ENCODE results near the gene MRRF.
A peak's percentile ranks its signal among the peaks of the same experiment; 100 is the strongest.

MRRF gene

GRCh38 chr9:122264360-122265148 is at the start of gene MRRF, which contains the start of gene RBM18:
MRRF (plus strand) TSS chr9:122264882; CDS start chr9:122270892, 6,010 bp downstream.
RBM18 (minus strand) TSS chr9:122264840; CDS start chr9:122261492, 3,348 bp downstream.
- peak; percentile 71 for DNase-seq (ENCODE audit: low read depth)
- H3K4me3 ChIP-seq (ENCODE audit: low read depth, low read length), result peak within 1 kb of the TSS; percentile 91
- TF ChIP-seq CTCF (IDR thresholded peaks at IDR 0.05; ENCODE audit: low read depth, low read length, missing control alignments), result no peak
- in situ Hi-C loops (cut with HindIII; ENCODE audit: low sequenced_read_pairs), result no loop called here

GRCh38 chr9:122215663-122216062 is 49.0 kb upstream of the MRRF start:
- in situ Hi-C loops (cut with HindIII; ENCODE audit: low sequenced_read_pairs), result no loop called here
- no peak overlapping the region for H3K4me3 ChIP-seq (ENCODE audit: low read depth, low read length)
- TF ChIP-seq CTCF (IDR thresholded peaks at IDR 0.05; ENCODE audit: low read depth, low read length, missing control alignments), result no peak
- DNase-seq (ENCODE audit: low read depth), result no peak

GRCh38 chr9:122216138-122216797 is 48.4 kb upstream of the MRRF start:
- in situ Hi-C loops (cut with HindIII; ENCODE audit: low sequenced_read_pairs), result no loop called here
- no peak overlapping the region for H3K4me3 ChIP-seq (ENCODE audit: low read depth, low read length)
- no peak for TF ChIP-seq CTCF (IDR thresholded peaks at IDR 0.05; ENCODE audit: low read depth, low read length, missing control alignments)
- DNase-seq (ENCODE audit: low read depth), result no peak

- TF ChIP-seq CTCF (IDR thresholded peaks at IDR 0.05; ENCODE audit: low read depth, low read length, missing control alignments), result no peak
- in situ Hi-C loops (cut with HindIII; ENCODE audit: low sequenced_read_pairs), result no loop called here
- no peak for DNase-seq (ENCODE audit: low read depth)
- H3K4me3 ChIP-seq (ENCODE audit: low read depth, low read length), result no peak overlapping the region
Observed at GRCh38 chr9:122216798-122217418, 47.8 kb upstream of the MRRF start.

GRCh38 chr9:122217640-122218039 is 47.0 kb upstream of the MRRF start:
- no peak overlapping the region for H3K4me3 ChIP-seq (ENCODE audit: low read depth, low read length)
- DNase-seq (ENCODE audit: low read depth), result no peak
- in situ Hi-C loops (cut with HindIII; ENCODE audit: low sequenced_read_pairs), result no loop called here
- no peak for TF ChIP-seq CTCF (IDR thresholded peaks at IDR 0.05; ENCODE audit: low read depth, low read length, missing control alignments)

GRCh38 chr9:122218071-122218934 is 46.4 kb upstream of the MRRF start:
- no peak overlapping the region for H3K4me3 ChIP-seq (ENCODE audit: low read depth, low read length)
- DNase-seq (ENCODE audit: low read depth), result no peak
- no peak for TF ChIP-seq CTCF (IDR thresholded peaks at IDR 0.05; ENCODE audit: low read depth, low read length, missing control alignments)
- in situ Hi-C loops (cut with HindIII; ENCODE audit: low sequenced_read_pairs), result no loop called here
